K562 (cell line): Measurements from ENCODE around the gene ZMIZ1. TPM values are rescaled to one million over a fixed set of nuclear protein-coding genes. Genes with fewer than 3 reads are reported as not detected.

Experiments
- ATAC-seq: fragments of 200-7000 bp; cut with Tn5 transposase; 3 replicates; pipeline ENCODE4 v1.9.1; 2020; ENCODE audit warnings: moderate library complexity
- BruUV-seq: library from RNA; stranded (reverse); fragments of 400-500 nt; replicated peaks from 2 replicates; lab custom pipeline; 2021; lab: Mats Ljungman, UMichigan
- CTCF ChIA-PET: fragments of 300-600 bp; formaldehyde crosslinking; extraction: SDS; loops from one replicate; lab custom pipeline; 2021; ENCODE audit warnings: low intra/inter-chr PET ratio; lab: Yijun Ruan, JAX
- POLR2A ChIA-PET: fragments of 300-600, 350-650 bp; sonication (Branson Sonifier 250); formaldehyde crosslinking; extraction: SDS; loops from one replicate; lab custom pipeline; 2021; ENCODE audit warnings: antibody characterized with exemption, inconsistent platforms; lab: Yijun Ruan, JAX
- DNase-seq, 4 experiments: peaks; one replicate each; pipeline versions ENCODE4 v3.0.0 to v3.0.0-alpha.2; 2011 to 2018; ENCODE audit warnings: low spot score in 3 of 4, mixed read lengths in 3 of 4; ENCODE audit errors: extremely low read depth in 1 of 4
- FAIRE-seq: peaks from 2 replicates; lab custom pipeline; 2011; peaks lifted over from hg19 to GRCh38; lab: Jason Lieb, UNC
- H2AFZ ChIP-seq: 2 replicates; pipeline ENCODE4 v1.6.0; 2011; ENCODE audit warnings: low read depth, low read length, control low read depth, inconsistent platforms
- H3K27ac ChIP-seq: fragments of 200-600 bp; 3 replicates; pipeline ENCODE4 v1.8.0; 2011; ENCODE audit warnings: low read depth, mild to moderate bottlenecking, control low read depth, inconsistent platforms, low read length, moderate library complexity, mixed read lengths; ENCODE audit errors: extremely low read depth
- H3K27me3 ChIP-seq, 2 experiments: fragments of 300-600 bp in 1 of 2; 2 replicates in 1 of 2; 3 replicates in 1 of 2; pipeline versions ENCODE4 v1.6.0 to v1.8.0; 2011; ENCODE audit warnings: inconsistent platforms in 2 of 2, low read length in 2 of 2, mild to moderate bottlenecking in 1 of 2, mixed read lengths in 1 of 2, moderate library complexity in 1 of 2; ENCODE audit not compliant: control insufficient read depth in 2 of 2, insufficient read depth in 2 of 2
- H3K36me3 ChIP-seq: fragments of 300-600 bp; 3 replicates; pipeline ENCODE4 v1.8.0; 2011; ENCODE audit warnings: mild to moderate bottlenecking, low read length, inconsistent platforms; ENCODE audit not compliant: control insufficient read depth, insufficient read depth
- H3K4me1 ChIP-seq, 2 experiments: fragments of 200-600 bp in 1 of 2; replicated peaks in 1 of 2; 2 replicates in 1 of 2; 3 replicates in 1 of 2; pipeline versions ENCODE4 v1.5.1 to v1.8.0; 2011; ENCODE audit warnings: inconsistent platforms in 2 of 2, low read length in 2 of 2, mild to moderate bottlenecking in 1 of 2, mixed read lengths in 1 of 2, moderate library complexity in 1 of 2; ENCODE audit not compliant: control insufficient read depth in 2 of 2, insufficient read depth in 2 of 2
- H3K4me2 ChIP-seq: 2 replicates; pipeline ENCODE4 v1.6.1; 2011; ENCODE audit warnings: low read length, control low read depth, inconsistent platforms, mixed read lengths; ENCODE audit not compliant: insufficient read depth
- H3K4me3 ChIP-seq: fragments of 200-600 bp; sonication (generic), shearing (Covaris generic); 2 replicates; pipeline ENCODE4 v1.5.1; 2016; ENCODE audit warnings: control low read depth, inconsistent platforms
- H3K79me2 ChIP-seq: fragments of 200-600 bp; 3 replicates; pipeline ENCODE4 v1.8.0; 2011; ENCODE audit warnings: low read length, inconsistent platforms; ENCODE audit not compliant: control insufficient read depth, insufficient read depth
- H3K9ac ChIP-seq, 2 experiments: 2 replicates each; pipeline versions ENCODE4 v1.6.0 to v1.6.1; 2011; ENCODE audit warnings: low read depth in 2 of 2, low read length in 2 of 2, control low read depth in 1 of 2, inconsistent platforms in 1 of 2, mild to moderate bottlenecking in 1 of 2, mixed read lengths in 1 of 2; ENCODE audit not compliant: insufficient read depth in 1 of 2
- H3K9me1 ChIP-seq: one replicate; pipeline ENCODE4 v1.6.0; 2011; ENCODE audit warnings: inconsistent platforms, mild to moderate bottlenecking, low read length, moderate library complexity; ENCODE audit not compliant: control insufficient read depth, insufficient read depth
- H3K9me3 ChIP-seq: replicated peaks from 2 replicates; pipeline ENCODE4 v1.5.1; 2011; ENCODE audit warnings: low read depth, low read length, inconsistent platforms; ENCODE audit not compliant: control insufficient read depth, insufficient read depth
- H4K20me1 ChIP-seq: replicated peaks from 2 replicates; pipeline ENCODE4 v1.6.1; 2011; ENCODE audit warnings: low read length, inconsistent platforms, mixed read lengths; ENCODE audit not compliant: control insufficient read depth, insufficient read depth
- BCOR ChIP-seq: fragments of 450-650 bp; IDR thresholded peaks from 2 replicates; pipeline ENCODE4 v1.6.1; 2016
- BRD9 ChIP-seq: fragments of 450-650 bp; IDR thresholded peaks from 2 replicates; pipeline ENCODE4 v1.6.1; 2018; ENCODE audit warnings: low read depth; ENCODE audit not compliant: partially characterized antibody
- CEBPB ChIP-seq: fragments of 450-650 bp; IDR thresholded peaks from 2 replicates; pipeline ENCODE4 v1.6.1; 2016; ENCODE audit warnings: missing genetic modification characterization, missing compliant biosample characterization
- CEBPG ChIP-seq, 3 experiments: fragments of 200-800 bp in 1 of 3; sonication (Bioruptor generic) in 1 of 3; sonication (generic) in 1 of 3; formaldehyde crosslinking in 1 of 3; IDR thresholded peaks in 2 of 3; conservative IDR thresholded peaks in 1 of 3; 2 replicates each; pipeline versions ENCODE4 v1.6.1 to v1.8.0; 2016 to 2022; ENCODE audit warnings: missing compliant biosample characterization in 2 of 3, missing genetic modification characterization in 2 of 3, mild to moderate bottlenecking in 1 of 3, missing genetic modification reagents in 1 of 3
- CGGBP1 ChIP-seq: fragments of 250-450 bp; sonication (Bioruptor Pico); IDR thresholded peaks from 2 replicates; pipeline ENCODE4 v1.9.0; 2021; ENCODE audit warnings: mild to moderate bottlenecking
- DPF2 ChIP-seq: fragments of 450-650 bp; IDR thresholded peaks from 2 replicates; pipeline ENCODE4 v1.6.1; 2016
- EHMT2 ChIP-seq: fragments of 450-650 bp; IDR thresholded peaks from 2 replicates; pipeline ENCODE4 v1.6.1; 2018; ENCODE audit warnings: antibody characterized with exemption
- SAP30 ChIP-seq: fragments of 200-600 bp; sonication (generic); IDR thresholded peaks from 2 replicates; pipeline ENCODE4 v1.6.1; 2012; ENCODE audit warnings: borderline replicate concordance, low read depth, mild to moderate bottlenecking, moderate library complexity, low read length, control low read depth, inconsistent platforms; ENCODE audit not compliant: insufficient read depth, poor library complexity, severe bottlenecking
- SNIP1 ChIP-seq: fragments of 450-650 bp; IDR thresholded peaks from 2 replicates; pipeline ENCODE4 v1.7.1; 2017; ENCODE audit warnings: low read depth, mild to moderate bottlenecking
- THRAP3 ChIP-seq: fragments of 450-650 bp; IDR thresholded peaks from 2 replicates; pipeline ENCODE4 v1.6.1; 2016; ENCODE audit warnings: mild to moderate bottlenecking, inconsistent platforms, borderline replicate concordance
- ZFP36 ChIP-seq: fragments of 150-350 bp; IDR thresholded peaks from 2 replicates; pipeline ENCODE4 v1.6.1; 2018; ENCODE audit warnings: low read length, low read depth; ENCODE audit not compliant: partially characterized antibody
- WGBS: fragments of 100-300 bp; shearing (Covaris generic); methylation state at CpG from one replicate; pipeline ENCODE4 v1.1.6; 2016; ENCODE audit warnings: low coverage, mixed read lengths; ENCODE audit not compliant: insufficient coverage; ENCODE audit errors: missing lambda C conversion rate; 5-methylcytosine and 5-hydroxymethylcytosine counted together
- in situ Hi-C: fragments of 300-500 bp; cut with MboI; formaldehyde crosslinking; loops from 4 replicates; pipeline ENCODE4 v1.15.0; 2018; ENCODE audit warnings: inconsistent platforms, mixed read lengths
- intact Hi-C: fragments of 100-400 bp; cut with micrococcal nuclease; formaldehyde crosslinking; loops from 2 replicates; pipeline ENCODE4 v1.14.2; 2022
- polyA plus RNA-seq, 8 experiments: library from polyadenylated mRNA; depleted of rRNA in 4 of 8; stranded (reverse) in 5 of 8; unstranded in 3 of 8; fragments of >200 nt; fragmentation: Nextera tagmentation in 2 of 8; fragmentation: Illumina TruSeq in 1 of 8; extraction: Ambion mirVana in 2 of 8; extraction: Trizol in 1 of 8; gene quantifications; 2 replicates each; pipeline versions ENCODE4 v1.2.1 to v1.2.3, GENCODE V29; 2011 to 2014; ENCODE audit warnings: inconsistent platforms in 1 of 8, missing spikeins in 1 of 8
- total RNA-seq, 7 experiments: library from RNA; depleted of rRNA in 6 of 7; stranded (reverse); fragments of >200 nt in 6 of 7; fragmentation: Illumina TruSeq in 2 of 7; extraction: Trizol in 2 of 7; gene quantifications; 2 replicates each; pipeline versions ENCODE4 v1.2.1 to v1.2.3, GENCODE V29; 2011 to 2021; ENCODE audit warnings: low replicate concordance in 1 of 7

Gene ZMIZ1
- total and polyA plus RNA-seq, 9 of the 15 experiments (the other 6 are each of a cell fraction or from before 2014, with no cell fraction given), result 1.0 to 37.3 (median 4.3) TPM

- no peak for TF ChIP-seq CGGBP1 (CRISPR knock-in tag)
- TF ChIP-seq BRD9, result peak; percentile 22
- no peak for TF ChIP-seq SAP30
- TF ChIP-seq DPF2, result no peak
- no peak for TF ChIP-seq THRAP3
- peak; percentile 77 for TF ChIP-seq ZFP36
- TF ChIP-seq SNIP1, result no peak
- peak; percentile 45; the same call in 1 of the 2 replicates for TF ChIP-seq BCOR
Measured at GRCh38 chr10:79105150-79105739, 36.5 kb downstream of the ZMIZ1 start (continued).

- POLR2A ChIA-PET, result interaction anchor here (0.6 to 1.3 kb wide), 7 partner anchors 8 to 32 kb away, joined by 3 to 9 read pairs (median 4); no protein-coding TSS in a partner anchor
- BruUV-seq, result no TSS peak
- peaks cover 8 to 29% of the 10 kb centered on the region in 2 experiments; a peak in 4 of 5 replicates for H3K4me1 ChIP-seq
- CTCF ChIA-PET, result no interaction called here
- H3K9me3 ChIP-seq, result no peaks in the 10 kb centered on the region
- peaks cover 63% of the 10 kb centered on the region for H4K20me1 ChIP-seq
- in situ Hi-C loops (no loop called here), intact Hi-C loops (no loop called here)
- no peak overlapping the region for H3K4me2 ChIP-seq
- TF ChIP-seq CEBPG (CRISPR knock-in tag; IDR thresholded peaks at IDR 0.05), result peak; percentile 37; the same call in 1 of the 2 replicates
- TF ChIP-seq CEBPG (tag; conservative IDR thresholded peaks at IDR 0.05 in 1 of 2, IDR thresholded peaks at IDR 0.05 in 1 of 2), result no peak
- peak; percentile 57 for TF ChIP-seq CEBPB
- TF ChIP-seq EHMT2, result no peak
- peaks cover 7% of the 10 kb centered on the region; the same call in 1 of the 3 replicates for H3K36me3 ChIP-seq
- no peak overlapping the region for H3K27ac ChIP-seq
- H3K4me3 ChIP-seq, result no peak overlapping the region
- H3K79me2 ChIP-seq, result peaks cover 52% of the 10 kb centered on the region
- WGBS, result 76% methylated on average over 6 of the region's 6 CpGs
- no peak overlapping the region for H3K9ac ChIP-seq
- DNase-seq (no peak), ATAC-seq (no peak), FAIRE-seq (no peak)
- H3K9me1 ChIP-seq, result no peaks in the 10 kb centered on the region
- H3K27me3 ChIP-seq, result no peaks in the 10 kb centered on the region
- no peak overlapping the region for H2AFZ ChIP-seq
Measured at GRCh38 chr10:79105818-79106217, 37.1 kb downstream of the ZMIZ1 start.
